H1 (cell line): ENCODE measurements around the gene KIF5A. TPM values are rescaled to one million over a fixed set of nuclear protein-coding genes. Genes with fewer than 3 reads are reported as not detected.

Experiments used
- CTCF ChIA-PET: fragments of 300-600 bp; sonication (Branson Sonifier 250); formaldehyde crosslinking; loops from one replicate; lab custom pipeline; 2021; ENCODE audit not compliant: partially characterized antibody; lab: Charles Lee
- POLR2A ChIA-PET: fragments of 300-600 bp; sonication (Branson Sonifier 250); formaldehyde crosslinking; loops from one replicate; lab custom pipeline; 2021; ENCODE audit warnings: inconsistent platforms; ENCODE audit not compliant: partially characterized antibody; lab: Charles Lee
- DNase-seq, 2 experiments: peaks; one replicate each; pipeline versions ENCODE4 v3.0.0 to v3.0.0-alpha.2; 2010 to 2022; ENCODE audit warnings: low spot score in 2 of 2, low read depth in 1 of 2, mixed read lengths in 1 of 2
- FAIRE-seq: peaks from 2 replicates; lab custom pipeline; 2011; peaks lifted over from hg19 to GRCh38; lab: Jason Lieb, UNC
- H2AFZ ChIP-seq: 2 replicates; pipeline ENCODE4 v1.8.1; 2012; ENCODE audit warnings: low read length, inconsistent platforms
- H2AK5ac ChIP-seq: 2 replicates; pipeline ENCODE4 v1.6.1; 2013; ENCODE audit warnings: low read depth, low read length
- H2BK120ac ChIP-seq: replicated peaks from 2 replicates; pipeline ENCODE3; 2013; ENCODE audit warnings: low read depth, low read length, inconsistent platforms
- H2BK12ac ChIP-seq: 2 replicates; pipeline ENCODE4 v1.6.1; 2013; ENCODE audit warnings: low read depth, low read length
- H2BK15ac ChIP-seq: 2 replicates; pipeline ENCODE4 v1.6.1; 2013; ENCODE audit warnings: low read length
- H2BK20ac ChIP-seq: 2 replicates; pipeline ENCODE4 v1.6.1; 2013; ENCODE audit warnings: low read length
- H2BK5ac ChIP-seq: 2 replicates; pipeline ENCODE4 v1.6.1; 2013; ENCODE audit warnings: low read depth, low read length
- H3K14ac ChIP-seq: 2 replicates; pipeline ENCODE4 v1.6.1; 2013; ENCODE audit warnings: inconsistent platforms; ENCODE audit not compliant: insufficient read length
- H3K18ac ChIP-seq: 2 replicates; pipeline ENCODE4 v1.6.1; 2013; ENCODE audit warnings: low read length; ENCODE audit errors: extremely low read depth
- H3K23ac ChIP-seq: 2 replicates; pipeline ENCODE4 v1.6.1; 2013; ENCODE audit warnings: inconsistent platforms; ENCODE audit not compliant: insufficient read length
- H3K23me2 ChIP-seq: 2 replicates; pipeline ENCODE4 v1.6.1; 2013; ENCODE audit warnings: low read depth, low read length
- H3K27ac ChIP-seq: 2 replicates; pipeline ENCODE4 v1.6.1; 2011; ENCODE audit warnings: low read depth, low read length, inconsistent platforms
- H3K27me3 ChIP-seq, 4 experiments: replicated peaks in 1 of 4; 1 replicate in 1 of 4; 2 replicates in 3 of 4; pipeline versions ENCODE4 v1.6.1 to v1.8.1; 2011 to 2013; ENCODE audit warnings: low read length in 3 of 4, mild to moderate bottlenecking in 3 of 4, inconsistent platforms in 2 of 4, mixed read lengths in 2 of 4, moderate library complexity in 1 of 4; ENCODE audit not compliant: control insufficient read depth in 3 of 4, insufficient read depth in 3 of 4; ENCODE audit errors: extremely low read depth in 1 of 4
- H3K36me3 ChIP-seq, 4 experiments: 2 replicates each; pipeline versions ENCODE4 v1.6.1 to v1.8.1; 2011 to 2013; ENCODE audit warnings: mild to moderate bottlenecking in 4 of 4, low read length in 3 of 4, moderate library complexity in 2 of 4, control low read depth in 1 of 4, inconsistent platforms in 1 of 4; ENCODE audit not compliant: insufficient read depth in 4 of 4, control insufficient read depth in 2 of 4
- H3K4ac ChIP-seq: replicated peaks from 2 replicates; pipeline ENCODE3; 2013; ENCODE audit warnings: low read length, low read depth, mixed read lengths, inconsistent platforms; ENCODE audit not compliant: insufficient read length
- H3K4me1 ChIP-seq, 4 experiments: replicated peaks in 1 of 4; 1 replicate in 1 of 4; 2 replicates in 3 of 4; pipeline versions ENCODE4 v1.6.1 to v1.8.1; 2011 to 2013; ENCODE audit warnings: low read length in 3 of 4, inconsistent platforms in 2 of 4, mixed read lengths in 1 of 4; ENCODE audit not compliant: insufficient read depth in 4 of 4, control insufficient read depth in 3 of 4
- H3K4me2 ChIP-seq, 2 experiments: 2 replicates each; pipeline versions ENCODE4 v1.6.1 to v1.8.1; 2011 to 2013; ENCODE audit warnings: low read depth in 2 of 2, low read length in 2 of 2, control low read depth in 1 of 2, inconsistent platforms in 1 of 2, mild to moderate bottlenecking in 1 of 2; ENCODE audit not compliant: insufficient read depth in 1 of 2
- H3K4me3 ChIP-seq, 4 experiments: fragments of 200-600, 300-600 bp in 1 of 4; sonication (generic), shearing (Covaris generic), sonication (Bioruptor Twin) in 1 of 4; 2 replicates each; pipeline versions ENCODE4 v1.5.1 to v1.8.1; 2011 to 2016; ENCODE audit warnings: low read length in 4 of 4, low read depth in 3 of 4, control low read depth in 2 of 4, inconsistent platforms in 2 of 4, mild to moderate bottlenecking in 2 of 4, mixed read lengths in 1 of 4, moderate library complexity in 1 of 4; ENCODE audit not compliant: insufficient read depth in 2 of 4; ENCODE audit errors: extremely low read depth in 1 of 4
- H3K56ac ChIP-seq: replicated peaks from 2 replicates; pipeline ENCODE3; 2013; ENCODE audit warnings: low read depth, mild to moderate bottlenecking, mixed read lengths, low read length, inconsistent platforms; ENCODE audit not compliant: insufficient read length
- H3K79me1 ChIP-seq: 2 replicates; pipeline ENCODE4 v1.6.1; 2013; ENCODE audit warnings: low read depth, low read length, control low read depth
- H3K79me2 ChIP-seq, 2 experiments: 2 replicates each; pipeline versions ENCODE4 v1.6.1 to v1.8.1; 2012 to 2013; ENCODE audit warnings: low read length in 2 of 2, mild to moderate bottlenecking in 2 of 2, inconsistent platforms in 1 of 2; ENCODE audit not compliant: insufficient read depth in 2 of 2, control insufficient read depth in 1 of 2
- H3K9ac ChIP-seq, 4 experiments: replicated peaks in 1 of 4; 1 replicate in 1 of 4; 2 replicates in 3 of 4; pipeline versions ENCODE4 v1.6.1 to v1.8.1; 2011 to 2013; ENCODE audit warnings: low read depth in 3 of 4, low read length in 3 of 4, control low read depth in 2 of 4, mild to moderate bottlenecking in 2 of 4, moderate library complexity in 2 of 4, inconsistent platforms in 1 of 4; ENCODE audit errors: extremely low read depth in 1 of 4
- H3K9me3 ChIP-seq, 2 experiments: 2 replicates each; pipeline versions ENCODE4 v1.6.1 to v1.8.1; 2012 to 2013; ENCODE audit warnings: mild to moderate bottlenecking in 2 of 2, moderate library complexity in 2 of 2, control low read depth in 1 of 2, inconsistent platforms in 1 of 2, low read depth in 1 of 2, low read length in 1 of 2, mixed read lengths in 1 of 2; ENCODE audit not compliant: insufficient read depth in 2 of 2
- H4K20me1 ChIP-seq, 2 experiments: replicated peaks in 1 of 2; 2 replicates each; pipeline versions ENCODE3 to v1.8.1; 2011 to 2013; ENCODE audit warnings: inconsistent platforms in 2 of 2, low read length in 2 of 2, mild to moderate bottlenecking in 1 of 2; ENCODE audit not compliant: insufficient read depth in 2 of 2, control insufficient read depth in 1 of 2
- H4K5ac ChIP-seq: 2 replicates; pipeline ENCODE4 v1.6.1; 2013; ENCODE audit warnings: low read length, low read depth, mixed read lengths, inconsistent platforms; ENCODE audit not compliant: insufficient read length
- H4K8ac ChIP-seq: 2 replicates; pipeline ENCODE4 v1.8.0; 2013; ENCODE audit warnings: mild to moderate bottlenecking, moderate library complexity, low read length, inconsistent platforms; ENCODE audit not compliant: insufficient read depth; ENCODE audit errors: extremely low read depth
- H4K91ac ChIP-seq: replicated peaks from 2 replicates; pipeline ENCODE3; 2013; ENCODE audit warnings: low read length, mixed read lengths, inconsistent platforms; ENCODE audit not compliant: insufficient read length
- BRCA1 ChIP-seq: IDR thresholded peaks from 2 replicates; pipeline ENCODE4 v1.6.1; 2012; ENCODE audit warnings: low read depth, low read length, improper control_type of control experiment
- CEBPB ChIP-seq: IDR thresholded peaks from 2 replicates; pipeline ENCODE4 v1.6.1; 2012; ENCODE audit warnings: low read depth, low read length
- CREB1 ChIP-seq: IDR thresholded peaks from 2 replicates; pipeline ENCODE4 v1.6.1; 2012; ENCODE audit warnings: inconsistent platforms
- E2F6 ChIP-seq: IDR thresholded peaks from 2 replicates; pipeline ENCODE4 v1.6.1; 2012; ENCODE audit warnings: inconsistent platforms
- FOSL1 ChIP-seq: IDR thresholded peaks from 2 replicates; pipeline ENCODE4 v1.6.1; 2011; ENCODE audit warnings: mild to moderate bottlenecking, low read depth, low read length, moderate library complexity; ENCODE audit not compliant: insufficient read depth
- HDAC2 ChIP-seq, 2 experiments: fragments of 300-600 bp in 1 of 2; sonication (generic) in 1 of 2; IDR thresholded peaks; 2 replicates each; pipeline ENCODE4 v1.6.1; 2011 to 2012; ENCODE audit warnings: low read depth in 2 of 2, low read length in 2 of 2, mild to moderate bottlenecking in 2 of 2, moderate library complexity in 2 of 2, borderline replicate concordance in 1 of 2, inconsistent platforms in 1 of 2
- HDAC6 ChIP-seq: IDR thresholded peaks from one replicate; pipeline ENCODE4 v1.7.1; 2012; ENCODE audit warnings: low read depth, mild to moderate bottlenecking, inconsistent platforms, low read length, moderate library complexity
- KDM1A ChIP-seq: fragments of 200-600, 300-600 bp; sonication (generic); IDR thresholded peaks from 2 replicates; pipeline ENCODE4 v1.7.1; 2016; ENCODE audit warnings: mild to moderate bottlenecking, low read length, borderline replicate concordance
- MAFK ChIP-seq: IDR thresholded peaks from 2 replicates; pipeline ENCODE4 v1.6.1; 2012; ENCODE audit warnings: low read depth, mild to moderate bottlenecking, improper control_type of control experiment, low read length
- POLR2AphosphoS5 ChIP-seq: IDR thresholded peaks from 2 replicates; pipeline ENCODE4 v1.6.1; 2011; ENCODE audit warnings: low read depth, low read length
- RXRA ChIP-seq: IDR thresholded peaks from 2 replicates; pipeline ENCODE4 v1.6.1; 2011; ENCODE audit warnings: low read depth, mild to moderate bottlenecking, low read length, moderate library complexity; ENCODE audit not compliant: insufficient read depth
- SP2 ChIP-seq: IDR thresholded peaks from 2 replicates; pipeline ENCODE4 v1.6.1; 2012; ENCODE audit warnings: mild to moderate bottlenecking, low read length, inconsistent platforms
- TEAD4 ChIP-seq: IDR thresholded peaks from 2 replicates; pipeline ENCODE4 v1.6.1; 2012; ENCODE audit warnings: low read depth, low read length, inconsistent platforms, mixed read lengths
- WGBS, 2 experiments: shearing (Covaris generic) in 1 of 2; methylation state at CpG; one replicate each; pipeline versions ENCODE4 v1.1.6 to v1.1.7; 2013 to 2015; ENCODE audit warnings: low lambda C conversion rate in 2 of 2, mixed read lengths in 2 of 2, inconsistent platforms in 1 of 2, low coverage in 1 of 2, missing lambda C conversion rate in 1 of 2; ENCODE audit not compliant: insufficient replicate concordance in 2 of 2, insufficient coverage in 1 of 2, insufficient read length in 1 of 2; ENCODE audit errors: extremely low coverage in 1 of 2, missing lambda C conversion rate in 1 of 2; 5-methylcytosine and 5-hydroxymethylcytosine counted together
- polyA plus RNA-seq, 7 experiments: library from polyadenylated mRNA; depleted of rRNA in 3 of 7; stranded (reverse) in 5 of 7; unstranded in 2 of 7; fragments of >200 nt in 5 of 7; fragments of 200-250 nt in 2 of 7; gene quantifications; 1 replicate in 5 of 7; 2 replicates in 1 of 7; 4 replicates in 1 of 7; pipeline versions ENCODE4 v1.2.1 to v1.2.3, GENCODE V29; 2011 to 2013; ENCODE audit warnings: missing spikeins in 2 of 7, mixed read lengths in 2 of 7
- total RNA-seq: library from RNA; stranded (reverse); fragmentation: NEBNext Ultra II Directional; extraction: Animal tissue kit (Norgen Biotek cat#: 25700); gene quantifications from 2 replicates; pipeline ENCODE4 v1.2.1, GENCODE V29; 2021

The KIF5A gene
- total and polyA plus RNA-seq, 2 of the 8 experiments (the other 6 are each of a cell fraction or from before 2014, with no cell fraction given): 10.7 to 21.9 TPM

DNA sequence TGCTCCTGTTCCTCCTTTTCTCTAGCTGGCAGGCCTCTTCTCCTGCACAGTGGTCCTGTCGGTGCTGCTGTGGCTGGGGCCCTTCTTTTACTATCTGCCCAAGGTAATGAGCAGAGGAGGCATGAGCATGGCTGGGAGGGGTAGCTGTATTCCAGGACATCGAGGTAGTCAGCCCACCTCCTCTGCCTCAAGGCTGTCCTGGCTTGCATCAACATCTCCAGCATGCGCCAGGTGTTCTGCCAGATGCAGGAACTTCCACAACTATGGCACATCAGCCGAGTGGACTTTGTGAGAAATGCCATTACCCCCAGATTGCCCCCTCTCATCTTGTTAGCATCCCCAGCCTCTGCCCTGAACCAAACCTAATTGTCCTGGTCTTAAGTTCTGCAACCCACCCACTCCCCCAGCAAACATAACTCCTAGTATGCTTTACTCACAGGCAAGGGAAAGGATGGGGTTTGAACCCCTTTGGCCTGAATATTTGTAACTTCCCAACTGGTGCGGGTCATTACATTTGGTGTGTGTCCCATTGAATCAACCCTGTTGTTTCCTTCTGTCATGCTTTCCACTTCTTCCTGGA lies 74.1 kb downstream of the KIF5A start:
- H3K9me3 ChIP-seq: no peaks in the 10 kb centered on the region; a peak in 1 of 4 replicates
- no peak overlapping the region for H3K27ac ChIP-seq
- ChIA-PET CTCF (interaction anchor here (0.7 to 10.7 kb wide), 5 partner anchors 11 to 112 kb away, joined by 3 to 201 read pairs (median 3); partner anchors contain the start of genes ARHGEF25 and DTX3), POLR2A (interaction anchor here (1.3 to 1.6 kb wide), 3 partner anchors 104 to 148 kb away, joined by 3 read pairs; partner anchors contain the start of genes DDIT3, EEF1AKMT3, METTL1 and TSPAN31)
- no peak overlapping the region for H4K8ac ChIP-seq
- 0 out of 2 replicates have a peak, but pooled peaks cover 2% of the 10 kb centered on the region for H3K79me1 ChIP-seq
- H3K4me2 ChIP-seq: no peak overlapping the region
- no peak overlapping the region for H3K56ac ChIP-seq
- H2BK12ac ChIP-seq: no peak overlapping the region
- no peak overlapping the region for H3K9ac ChIP-seq
- FAIRE-seq (no peak), DNase-seq (no peak)
- no peak overlapping the region for H2BK120ac ChIP-seq
- no peak overlapping the region for H2AFZ ChIP-seq
- H3K4ac ChIP-seq: no peak overlapping the region
- H3K4me1 ChIP-seq: peaks cover 0 to 35% (median 26%) of the 10 kb centered on the region in 4 experiments; a peak in 6 of 7 replicates
- H4K5ac ChIP-seq: no peak overlapping the region
- no peak overlapping the region for H4K91ac ChIP-seq
- peaks cover 9% of the 10 kb centered on the region; the same call in 1 of the 2 replicates for H3K23me2 ChIP-seq
- no peak overlapping the region for H2AK5ac ChIP-seq
- peaks cover 0 to 29% of the 10 kb centered on the region in 2 experiments for H4K20me1 ChIP-seq
- H3K23ac ChIP-seq: no peak overlapping the region
- H3K36me3 ChIP-seq: no peaks in the 10 kb centered on the region; a peak in 1 of 8 replicates
- H2BK5ac ChIP-seq: no peak overlapping the region
- H3K18ac ChIP-seq: no peak overlapping the region
- H3K27me3 ChIP-seq: peaks cover 93 to 100% (median 99%) of the 10 kb centered on the region in 4 experiments
- H2BK15ac ChIP-seq: no peak overlapping the region
- H3K4me3 ChIP-seq: no peak overlapping the region
- H3K79me2 ChIP-seq: no peaks in the 10 kb centered on the region
- WGBS, 2 experiments: 73% methylated on average over 5 of the region's 5 CpGs; no CpG with 5 or more reads in 1 of the 2 experiments
- no peak overlapping the region for H3K14ac ChIP-seq
- H2BK20ac ChIP-seq: no peak overlapping the region
- no peak for TF ChIP-seq POLR2AphosphoS5
- TF ChIP-seq HDAC6: no peak
- TF ChIP-seq KDM1A: no peak
- TF ChIP-seq SP2: no peak
- TF ChIP-seq RXRA: no peak
- no peak for TF ChIP-seq BRCA1
- TF ChIP-seq HDAC2 (IDR thresholded peaks at IDR 0.05; ENCODE audit: borderline replicate concordance in 1 of 2, low read depth in 2 of 2, low read length in 2 of 2): no peak
- TF ChIP-seq CEBPB: no peak
- no peak for TF ChIP-seq CREB1
- TF ChIP-seq E2F6: no peak
- no peak for TF ChIP-seq FOSL1
- TF ChIP-seq TEAD4: no peak
- TF ChIP-seq MAFK: no peak
